ENCODE results near the gene S1PR2. TPM values are rescaled to one million over a fixed set of nuclear protein-coding genes. Genes with fewer than 3 reads are reported as not detected.

S1PR2 gene
- total and polyA plus RNA-seq, 9 of the 15 experiments (the other 6 are each of a cell fraction or from before 2014, with no cell fraction given), result 1.5 to 3.9 (median 2.0) TPM

DNA sequence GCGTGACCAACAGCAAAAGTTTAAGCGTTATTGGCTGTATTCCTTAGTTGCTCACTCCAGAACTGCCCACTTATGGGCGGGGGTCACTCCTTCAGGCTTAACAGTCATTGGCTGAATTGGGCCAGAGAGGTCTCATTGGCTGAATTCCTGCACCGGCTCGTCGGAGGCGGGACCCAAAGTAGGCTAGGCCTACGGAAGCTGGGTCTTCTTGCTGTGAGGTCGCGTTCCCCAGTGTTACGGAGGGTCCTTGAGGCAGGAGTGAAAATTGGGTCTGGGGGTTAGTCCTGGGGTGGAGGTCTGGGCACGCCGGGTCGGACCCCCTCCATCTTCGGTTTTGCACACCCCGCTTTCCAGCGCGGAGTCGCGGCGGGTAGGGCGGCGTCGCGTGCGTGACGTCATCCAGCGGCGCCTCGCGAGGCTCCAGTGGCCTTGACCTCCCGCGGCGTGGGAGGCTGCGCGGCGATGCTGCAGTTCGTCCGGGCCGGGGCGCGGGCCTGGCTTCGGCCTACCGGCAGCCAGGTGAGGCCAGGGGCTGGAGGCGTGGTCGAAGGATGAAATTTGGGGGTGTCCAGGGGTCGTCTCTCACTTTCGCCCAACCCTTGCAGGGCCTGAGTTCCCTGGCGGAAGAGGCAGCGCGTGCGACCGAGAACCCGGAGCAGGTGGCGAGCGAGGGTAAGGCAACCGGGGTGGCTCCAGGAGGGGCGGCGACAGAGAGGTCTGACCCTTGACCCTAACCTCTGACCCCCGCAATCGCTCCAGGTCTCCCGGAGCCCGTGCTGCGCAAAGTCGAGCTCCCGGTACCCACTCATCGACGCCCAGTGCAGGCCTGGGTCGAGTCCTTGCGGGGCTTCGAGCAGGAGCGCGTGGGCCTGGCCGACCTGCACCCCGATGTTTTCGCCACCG is 20.9 kb upstream of the S1PR2 start, which contains the start of gene MRPL4 (continued):
- TF ChIP-seq, protein P1, sequence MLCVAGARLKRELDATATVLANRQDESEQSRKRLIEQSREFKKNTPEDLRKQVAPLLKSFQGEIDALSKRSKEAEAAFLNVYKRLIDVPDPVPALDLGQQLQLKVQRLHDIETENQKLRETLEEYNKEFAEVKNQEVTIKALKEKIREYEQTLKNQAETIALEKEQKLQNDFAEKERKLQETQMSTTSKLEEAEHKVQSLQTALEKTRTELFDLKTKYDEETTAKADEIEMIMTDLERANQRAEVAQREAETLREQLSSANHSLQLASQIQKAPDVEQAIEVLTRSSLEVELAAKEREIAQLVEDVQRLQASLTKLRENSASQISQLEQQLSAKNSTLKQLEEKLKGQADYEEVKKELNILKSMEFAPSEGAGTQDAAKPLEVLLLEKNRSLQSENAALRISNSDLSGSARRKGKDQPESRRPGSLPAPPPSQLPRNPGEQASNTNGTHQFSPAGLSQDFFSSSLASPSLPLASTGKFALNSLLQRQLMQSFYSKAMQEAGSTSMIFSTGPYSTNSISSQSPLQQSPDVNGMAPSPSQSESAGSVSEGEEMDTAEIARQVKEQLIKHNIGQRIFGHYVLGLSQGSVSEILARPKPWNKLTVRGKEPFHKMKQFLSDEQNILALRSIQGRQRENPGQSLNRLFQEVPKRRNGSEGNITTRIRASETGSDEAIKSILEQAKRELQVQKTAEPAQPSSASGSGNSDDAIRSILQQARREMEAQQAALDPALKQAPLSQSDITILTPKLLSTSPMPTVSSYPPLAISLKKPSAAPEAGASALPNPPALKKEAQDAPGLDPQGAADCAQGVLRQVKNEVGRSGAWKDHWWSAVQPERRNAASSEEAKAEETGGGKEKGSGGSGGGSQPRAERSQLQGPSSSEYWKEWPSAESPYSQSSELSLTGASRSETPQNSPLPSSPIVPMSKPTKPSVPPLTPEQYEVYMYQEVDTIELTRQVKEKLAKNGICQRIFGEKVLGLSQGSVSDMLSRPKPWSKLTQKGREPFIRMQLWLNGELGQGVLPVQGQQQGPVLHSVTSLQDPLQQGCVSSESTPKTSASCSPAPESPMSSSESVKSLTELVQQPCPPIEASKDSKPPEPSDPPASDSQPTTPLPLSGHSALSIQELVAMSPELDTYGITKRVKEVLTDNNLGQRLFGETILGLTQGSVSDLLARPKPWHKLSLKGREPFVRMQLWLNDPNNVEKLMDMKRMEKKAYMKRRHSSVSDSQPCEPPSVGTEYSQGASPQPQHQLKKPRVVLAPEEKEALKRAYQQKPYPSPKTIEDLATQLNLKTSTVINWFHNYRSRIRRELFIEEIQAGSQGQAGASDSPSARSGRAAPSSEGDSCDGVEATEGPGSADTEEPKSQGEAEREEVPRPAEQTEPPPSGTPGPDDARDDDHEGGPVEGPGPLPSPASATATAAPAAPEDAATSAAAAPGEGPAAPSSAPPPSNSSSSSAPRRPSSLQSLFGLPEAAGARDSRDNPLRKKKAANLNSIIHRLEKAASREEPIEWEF (CRISPR knock-in tag; IDR thresholded peaks at IDR 0.05), result peak; percentile 68; the same call in 1 of the 2 replicates
- TF ChIP-seq ZNF263 (CRISPR knock-in tag; IDR thresholded peaks at IDR 0.05; ENCODE audit: borderline replicate concordance) (peak; percentile 67), CC2D1A (IDR thresholded peaks at IDR 0.05) (no peak), ARID2 (IDR thresholded peaks at IDR 0.05) (no peak), SPI1 (IDR thresholded peaks at IDR 0.05; ENCODE audit: borderline replicate concordance, low read depth, low read length) (no peak), HMG20B (CRISPR knock-in tag; IDR thresholded peaks at IDR 0.05) (no peak), HCFC1 (IDR thresholded peaks at IDR 0.05; ENCODE audit: low read depth, low read length) (peak; percentile 86), NFE2L1 (tag; IDR thresholded peaks at IDR 0.05; ENCODE audit: borderline replicate concordance, low read depth) (no peak), TBL1XR1 (IDR thresholded peaks at IDR 0.05; ENCODE audit: low read length in 2 of 2) (peak in 1 of 2 experiments; percentile 88; a peak in 3 of 4 replicates), CREB1 (IDR thresholded peaks at IDR 0.05) (peak; percentile 98), CREB1 (CRISPR knock-in tag; IDR thresholded peaks at IDR 0.05) (peak; percentile 100), PTTG1 (tag; IDR thresholded peaks at IDR 0.05; ENCODE audit: low read depth) (no peak), WHSC1 (IDR thresholded peaks at IDR 0.05; ENCODE audit: low read length) (no peak), FOXA1 (IDR thresholded peaks at IDR 0.05; ENCODE audit: borderline replicate concordance) (no peak)
- TF ChIP-seq, protein P2, sequence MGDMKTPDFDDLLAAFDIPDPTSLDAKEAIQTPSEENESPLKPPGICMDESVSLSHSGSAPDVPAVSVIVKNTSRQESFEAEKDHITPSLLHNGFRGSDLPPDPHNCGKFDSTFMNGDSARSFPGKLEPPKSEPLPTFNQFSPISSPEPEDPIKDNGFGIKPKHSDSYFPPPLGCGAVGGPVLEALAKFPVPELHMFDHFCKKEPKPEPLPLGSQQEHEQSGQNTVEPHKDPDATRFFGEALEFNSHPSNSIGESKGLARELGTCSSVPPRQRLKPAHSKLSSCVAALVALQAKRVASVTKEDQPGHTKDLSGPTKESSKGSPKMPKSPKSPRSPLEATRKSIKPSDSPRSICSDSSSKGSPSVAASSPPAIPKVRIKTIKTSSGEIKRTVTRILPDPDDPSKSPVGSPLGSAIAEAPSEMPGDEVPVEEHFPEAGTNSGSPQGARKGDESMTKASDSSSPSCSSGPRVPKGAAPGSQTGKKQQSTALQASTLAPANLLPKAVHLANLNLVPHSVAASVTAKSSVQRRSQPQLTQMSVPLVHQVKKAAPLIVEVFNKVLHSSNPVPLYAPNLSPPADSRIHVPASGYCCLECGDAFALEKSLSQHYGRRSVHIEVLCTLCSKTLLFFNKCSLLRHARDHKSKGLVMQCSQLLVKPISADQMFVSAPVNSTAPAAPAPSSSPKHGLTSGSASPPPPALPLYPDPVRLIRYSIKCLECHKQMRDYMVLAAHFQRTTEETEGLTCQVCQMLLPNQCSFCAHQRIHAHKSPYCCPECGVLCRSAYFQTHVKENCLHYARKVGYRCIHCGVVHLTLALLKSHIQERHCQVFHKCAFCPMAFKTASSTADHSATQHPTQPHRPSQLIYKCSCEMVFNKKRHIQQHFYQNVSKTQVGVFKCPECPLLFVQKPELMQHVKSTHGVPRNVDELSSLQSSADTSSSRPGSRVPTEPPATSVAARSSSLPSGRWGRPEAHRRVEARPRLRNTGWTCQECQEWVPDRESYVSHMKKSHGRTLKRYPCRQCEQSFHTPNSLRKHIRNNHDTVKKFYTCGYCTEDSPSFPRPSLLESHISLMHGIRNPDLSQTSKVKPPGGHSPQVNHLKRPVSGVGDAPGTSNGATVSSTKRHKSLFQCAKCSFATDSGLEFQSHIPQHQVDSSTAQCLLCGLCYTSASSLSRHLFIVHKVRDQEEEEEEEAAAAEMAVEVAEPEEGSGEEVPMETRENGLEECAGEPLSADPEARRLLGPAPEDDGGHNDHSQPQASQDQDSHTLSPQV (IDR thresholded peaks at IDR 0.05), result peak; percentile 85
- TF ChIP-seq, protein P3, sequence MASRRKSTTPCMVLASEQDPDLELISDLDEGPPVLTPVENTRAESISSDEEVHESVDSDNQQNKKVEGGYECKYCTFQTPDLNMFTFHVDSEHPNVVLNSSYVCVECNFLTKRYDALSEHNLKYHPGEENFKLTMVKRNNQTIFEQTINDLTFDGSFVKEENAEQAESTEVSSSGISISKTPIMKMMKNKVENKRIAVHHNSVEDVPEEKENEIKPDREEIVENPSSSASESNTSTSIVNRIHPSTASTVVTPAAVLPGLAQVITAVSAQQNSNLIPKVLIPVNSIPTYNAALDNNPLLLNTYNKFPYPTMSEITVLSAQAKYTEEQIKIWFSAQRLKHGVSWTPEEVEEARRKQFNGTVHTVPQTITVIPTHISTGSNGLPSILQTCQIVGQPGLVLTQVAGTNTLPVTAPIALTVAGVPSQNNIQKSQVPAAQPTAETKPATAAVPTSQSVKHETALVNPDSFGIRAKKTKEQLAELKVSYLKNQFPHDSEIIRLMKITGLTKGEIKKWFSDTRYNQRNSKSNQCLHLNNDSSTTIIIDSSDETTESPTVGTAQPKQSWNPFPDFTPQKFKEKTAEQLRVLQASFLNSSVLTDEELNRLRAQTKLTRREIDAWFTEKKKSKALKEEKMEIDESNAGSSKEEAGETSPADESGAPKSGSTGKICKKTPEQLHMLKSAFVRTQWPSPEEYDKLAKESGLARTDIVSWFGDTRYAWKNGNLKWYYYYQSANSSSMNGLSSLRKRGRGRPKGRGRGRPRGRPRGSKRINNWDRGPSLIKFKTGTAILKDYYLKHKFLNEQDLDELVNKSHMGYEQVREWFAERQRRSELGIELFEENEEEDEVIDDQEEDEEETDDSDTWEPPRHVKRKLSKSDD (conservative IDR thresholded peaks at IDR 0.05; ENCODE audit: low read length), result no peak

Data from K562 (cell line).